HepG2 (cell line): ENCODE data around the gene GNAS-AS1. TPM values are rescaled to one million over a fixed set of nuclear protein-coding genes. Genes with fewer than 3 reads are reported as not detected.

Experiments
- ATAC-seq: fragments of 200-7000 bp; cut with Tn5 transposase; 3 replicates; pipeline ENCODE4 v1.9.1; 2020; ENCODE audit warnings: mild to moderate bottlenecking, moderate library complexity
- BruUV-seq: library from RNA; stranded (reverse); fragments of 400-500 nt; replicated peaks from 2 replicates; lab custom pipeline; 2021; lab: Mats Ljungman, UMichigan
- CTCF ChIA-PET: fragments of 300-600 bp; formaldehyde crosslinking; extraction: SDS; loops from one replicate; lab custom pipeline; 2021; ENCODE audit warnings: low total read pairs, inconsistent platforms, low intra/inter-chr PET ratio; lab: Yijun Ruan, JAX
- POLR2A ChIA-PET: fragments of 350-600 bp; sonication (Branson Sonifier 250); formaldehyde crosslinking; loops from one replicate; lab custom pipeline; 2020; ENCODE audit warnings: antibody characterized with exemption, inconsistent platforms; lab: Yijun Ruan, JAX
- DNase-seq: peaks from one replicate; pipeline ENCODE4 v3.0.0-alpha.2; 2015; ENCODE audit warnings: low spot score
- FAIRE-seq: peaks from 3 replicates; lab custom pipeline; 2011; peaks lifted over from hg19 to GRCh38; lab: Jason Lieb, UNC
- H2AFZ ChIP-seq: one replicate; pipeline ENCODE4 v1.6.1; 2011; ENCODE audit warnings: low read length, inconsistent platforms
- H3K27ac ChIP-seq: fragments of 300-600 bp; 3 replicates; pipeline ENCODE4 v1.8.0; 2011; ENCODE audit warnings: mixed run types, mild to moderate bottlenecking, mixed read lengths, low read length, inconsistent platforms; ENCODE audit not compliant: insufficient read depth; ENCODE audit errors: extremely low read length
- H3K27me3 ChIP-seq, 2 experiments: fragments of 200-600 bp in 1 of 2; 2 replicates in 1 of 2; 3 replicates in 1 of 2; pipeline versions ENCODE4 v1.6.0 to v1.8.0; 2011; ENCODE audit warnings: low read length in 2 of 2, mild to moderate bottlenecking in 2 of 2, moderate library complexity in 2 of 2, inconsistent platforms in 1 of 2; ENCODE audit not compliant: insufficient read depth in 2 of 2, control insufficient read depth in 1 of 2
- H3K36me3 ChIP-seq, 2 experiments: fragments of 200-600 bp in 1 of 2; replicated peaks in 1 of 2; 2 replicates in 1 of 2; 3 replicates in 1 of 2; pipeline versions ENCODE4 v1.5.1 to v1.8.0; 2011; ENCODE audit warnings: low read length in 2 of 2, inconsistent platforms in 1 of 2; ENCODE audit not compliant: insufficient read depth in 2 of 2, control insufficient read depth in 1 of 2
- H3K4me1 ChIP-seq: 2 replicates; pipeline ENCODE4 v1.5.1; 2012; ENCODE audit warnings: low read length, inconsistent platforms; ENCODE audit not compliant: insufficient read depth
- H3K4me2 ChIP-seq: 2 replicates; pipeline ENCODE4 v1.6.0; 2011; ENCODE audit warnings: low read depth, low read length, inconsistent platforms
- H3K4me3 ChIP-seq, 3 experiments: fragments of 200-600 bp in 1 of 3; sonication (generic), shearing (Covaris generic) in 1 of 3; replicated peaks in 1 of 3; 2 replicates each; pipeline ENCODE4 v1.5.1; 2011 to 2016; ENCODE audit warnings: low read length in 3 of 3, inconsistent platforms in 2 of 3, low read depth in 2 of 3, mild to moderate bottlenecking in 2 of 3, control low read depth in 1 of 3, mixed read lengths in 1 of 3; ENCODE audit not compliant: insufficient read depth in 1 of 3
- H3K79me2 ChIP-seq: one replicate; pipeline ENCODE4 v1.6.1; 2011; ENCODE audit warnings: low read length, inconsistent platforms; ENCODE audit not compliant: insufficient read depth
- H3K9ac ChIP-seq: 2 replicates; pipeline ENCODE4 v1.6.0; 2011; ENCODE audit warnings: mild to moderate bottlenecking, low read depth, low read length, inconsistent platforms; ENCODE audit not compliant: insufficient read depth
- H3K9me3 ChIP-seq: 2 replicates; pipeline ENCODE4 v1.5.1; 2012; ENCODE audit warnings: mild to moderate bottlenecking, low read length
- H4K20me1 ChIP-seq: 2 replicates; pipeline ENCODE4 v1.6.0; 2011; ENCODE audit warnings: inconsistent platforms, mild to moderate bottlenecking, low read length, moderate library complexity; ENCODE audit not compliant: insufficient read depth
- CBX1 ChIP-seq: IDR thresholded peaks from one replicate; pipeline ENCODE4 v1.6.1; 2016; ENCODE audit warnings: antibody characterized with exemption, low read depth
- DNMT1 ChIP-seq: sonication (generic); formaldehyde crosslinking; IDR thresholded peaks from 2 replicates; pipeline ENCODE4 v1.5.1; 2020; ENCODE audit warnings: mild to moderate bottlenecking, missing genetic modification reagents
- ELF1 ChIP-seq: sonication (generic); formaldehyde crosslinking; IDR thresholded peaks from 2 replicates; pipeline ENCODE4 v1.4.0; 2020; ENCODE audit warnings: missing genetic modification reagents
- HNRNPLL ChIP-seq: fragments of 200-400 bp; formaldehyde crosslinking; IDR thresholded peaks from 2 replicates; pipeline ENCODE4 v1.6.1; 2017; ENCODE audit warnings: mild to moderate bottlenecking, low read depth, low read length; ENCODE audit not compliant: poor library complexity, severe bottlenecking
- JUND ChIP-seq: sonication (generic); formaldehyde crosslinking; IDR thresholded peaks from 2 replicates; pipeline ENCODE4 v1.8.0; 2022; ENCODE audit warnings: mild to moderate bottlenecking, missing genetic modification reagents
- KDM4B ChIP-seq: sonication (generic); formaldehyde crosslinking; IDR thresholded peaks from 2 replicates; pipeline ENCODE4 v1.4.0; 2020; ENCODE audit warnings: missing genetic modification reagents
- PPARG ChIP-seq: conservative IDR thresholded peaks from 2 replicates; pipeline ENCODE4 v1.6.1; 2016; ENCODE audit warnings: missing biosample characterization, missing genetic modification reagents
- SNAPC4 ChIP-seq: sonication (generic); formaldehyde crosslinking; IDR thresholded peaks from 2 replicates; pipeline ENCODE4 v1.4.0; 2020; ENCODE audit warnings: mild to moderate bottlenecking, missing genetic modification reagents
- ZBTB26 ChIP-seq: IDR thresholded peaks from 2 replicates; pipeline ENCODE4 v1.6.1; 2016; ENCODE audit warnings: missing compliant biosample characterization, missing genetic modification reagents, borderline replicate concordance
- ZNF530 ChIP-seq: sonication (generic); formaldehyde crosslinking; IDR thresholded peaks from 2 replicates; pipeline ENCODE4 v1.5.0; 2020; ENCODE audit warnings: low read depth, mild to moderate bottlenecking, missing genetic modification reagents
- ZNF644 ChIP-seq: IDR thresholded peaks from 2 replicates; pipeline ENCODE4 v1.6.1; 2016; ENCODE audit warnings: low read depth
- ZNF670 ChIP-seq: sonication (generic); formaldehyde crosslinking; IDR thresholded peaks from 2 replicates; pipeline ENCODE4 v1.8.0; 2022; ENCODE audit warnings: mild to moderate bottlenecking, missing genetic modification reagents, borderline replicate concordance
- WGBS: methylation state at CpG from one replicate; pipeline ENCODE4 v1.1.6; 2017; ENCODE audit warnings: low lambda C conversion rate; 5-methylcytosine and 5-hydroxymethylcytosine counted together
- in situ Hi-C: cut with HindIII; loops from 2 replicates; pipeline ENCODE4 v1.10.0; 2017; ENCODE audit warnings: low pct_unique_long_range_greater_than_20kb; ENCODE audit not compliant: extremely low pct_ligation_motif_present
- intact Hi-C: fragments of 100-400 bp; cut with micrococcal nuclease; formaldehyde crosslinking; loops from one replicate; pipeline ENCODE4 v1.10.0; 2022; ENCODE audit not compliant: unreplicated experiment
- polyA plus RNA-seq, 8 experiments: library from polyadenylated mRNA; depleted of rRNA in 3 of 8; stranded (reverse) in 7 of 8; unstranded in 1 of 8; fragments of >200 nt; fragmentation: Illumina TruSeq in 4 of 8; extraction: Trizol in 4 of 8; gene quantifications; 2 replicates each; pipeline versions ENCODE4 v1.2.1 to v1.2.3, GENCODE V29; 2011 to 2016; ENCODE audit warnings: low read depth in 4 of 8, missing spikeins in 1 of 8, mixed read lengths in 1 of 8; ENCODE audit not compliant: insufficient read depth in 1 of 8
- total RNA-seq, 5 experiments: library from RNA; depleted of rRNA; stranded (reverse); fragments of >200 nt; fragmentation: Illumina TruSeq; extraction: Trizol; gene quantifications; 2 replicates each; pipeline ENCODE4 v1.2.3, GENCODE V29; 2016; ENCODE audit warnings: low read depth in 1 of 5
- TF ChIP-seq, protein P1 (sequence below): IDR thresholded peaks from 2 replicates; pipeline ENCODE4 v1.6.1; 2016
- TF ChIP-seq, protein P2 (sequence below): sonication (generic); formaldehyde crosslinking; IDR thresholded peaks from 2 replicates; pipeline ENCODE4 v1.8.1; 2023; ENCODE audit warnings: mild to moderate bottlenecking, missing genetic modification reagents

The GNAS-AS1 gene
- total and polyA plus RNA-seq, 2 of the 13 experiments (the other 11 are each of a cell fraction or from before 2014, with no cell fraction given), result not detected

GRCh38 chr20:58841539-58842264, 9.0 kb downstream of the GNAS-AS1 start:
- in situ Hi-C loops, result loop anchor here (10.0 kb wide), 2 partner anchors 357 to 607 kb away; no protein-coding TSS in a partner anchor
- POLR2A ChIA-PET, result no interaction called here
- FAIRE-seq, result no peak
- TF ChIP-seq, protein P1, sequence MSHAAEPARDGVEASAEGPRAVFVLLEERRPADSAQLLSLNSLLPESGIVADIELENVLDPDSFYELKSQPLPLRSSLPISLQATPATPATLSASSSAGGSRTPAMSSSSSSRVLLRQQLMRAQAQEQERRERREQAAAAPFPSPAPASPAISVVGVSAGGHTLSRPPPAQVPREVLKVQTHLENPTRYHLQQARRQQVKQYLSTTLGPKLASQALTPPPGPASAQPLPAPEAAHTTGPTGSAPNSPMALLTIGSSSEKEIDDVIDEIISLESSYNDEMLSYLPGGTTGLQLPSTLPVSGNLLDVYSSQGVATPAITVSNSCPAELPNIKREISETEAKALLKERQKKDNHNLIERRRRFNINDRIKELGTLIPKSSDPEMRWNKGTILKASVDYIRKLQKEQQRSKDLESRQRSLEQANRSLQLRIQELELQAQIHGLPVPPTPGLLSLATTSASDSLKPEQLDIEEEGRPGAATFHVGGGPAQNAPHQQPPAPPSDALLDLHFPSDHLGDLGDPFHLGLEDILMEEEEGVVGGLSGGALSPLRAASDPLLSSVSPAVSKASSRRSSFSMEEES (CRISPR knock-in tag), result no peak
- TF ChIP-seq ZNF530 (CRISPR knock-in tag) (no peak), CBX1 (no peak), DNMT1 (CRISPR knock-in tag) (0 out of 2 replicates have a peak, but pooled peaks have one; percentile 29), HNRNPLL (peak; percentile 26), ZNF644 (CRISPR knock-in tag) (no peak), PPARG (CRISPR knock-in tag) (no peak), KDM4B (no peak), ZBTB26 (no peak), ELF1 (CRISPR knock-in tag) (no peak), JUND (no peak), SNAPC4 (no peak), ZNF670 (CRISPR knock-in tag) (no peak)
- TF ChIP-seq, protein P2, sequence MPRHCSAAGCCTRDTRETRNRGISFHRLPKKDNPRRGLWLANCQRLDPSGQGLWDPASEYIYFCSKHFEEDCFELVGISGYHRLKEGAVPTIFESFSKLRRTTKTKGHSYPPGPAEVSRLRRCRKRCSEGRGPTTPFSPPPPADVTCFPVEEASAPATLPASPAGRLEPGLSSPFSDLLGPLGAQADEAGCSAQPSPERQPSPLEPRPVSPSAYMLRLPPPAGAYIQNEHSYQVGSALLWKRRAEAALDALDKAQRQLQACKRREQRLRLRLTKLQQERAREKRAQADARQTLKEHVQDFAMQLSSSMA (CRISPR knock-in tag), result no peak

More at GRCh38 chr20:58841539-58842264, 9.0 kb downstream of the GNAS-AS1 start:
- Histone ChIP-seq H3K9ac (no peak overlapping the region), H3K79me2 (no peaks in the 10 kb centered on the region), H3K27ac (no peak overlapping the region), H3K4me2 (no peak overlapping the region), H2AFZ (no peak overlapping the region), H3K9me3 (no peaks in the 10 kb centered on the region), H4K20me1 (no peaks in the 10 kb centered on the region), H3K4me1 (no peaks in the 10 kb centered on the region), H3K4me3 (no peak overlapping the region), H3K27me3 (peaks cover 7 to 79% of the 10 kb centered on the region in 2 experiments; a peak in 4 of 5 replicates), H3K36me3 (no peaks in the 10 kb centered on the region)
- no peak for DNase-seq
- WGBS, result 68% methylated on average over 58 of the region's 58 CpGs
- CTCF ChIA-PET, result no interaction called here
- ATAC-seq, result no peak
- intact Hi-C loops, result loop anchor here (5.0 kb wide), 1 partner anchor 1356 kb away; no protein-coding TSS in a partner anchor
- no TSS peak for BruUV-seq
